ENCODE results near the gene RPRD1B.

RPRD1B gene

GRCh38 chr20:38108438-38108985 lies 75.0 kb downstream of the RPRD1B start:
- no peak for DNase-seq

GRCh38 chr20:38108986-38109541 lies 75.5 kb downstream of the RPRD1B start:
- no peak for DNase-seq

- no peak for DNase-seq
These were observed 76.3 kb downstream of the RPRD1B start for GRCh38 chr20:38109591-38110524.

GRCh38 chr20:38110525-38111178 lies 77.1 kb downstream of the RPRD1B start:
- DNase-seq: no peak

- DNase-seq: no peak
These were observed 78.1 kb downstream of the RPRD1B start for GRCh38 chr20:38111366-38112232.

- no peak for DNase-seq
These were observed 78.8 kb downstream of the RPRD1B start for GRCh38 chr20:38112261-38112929.

- DNase-seq: no peak
These were observed 79.4 kb downstream of the RPRD1B start for GRCh38 chr20:38112930-38113294.

GRCh38 chr20:38113401-38114325 lies 80.1 kb downstream of the RPRD1B start:
- no peak for DNase-seq

GRCh38 chr20:38114353-38114791 lies 80.8 kb downstream of the RPRD1B start:
- DNase-seq: no peak

GRCh38 chr20:38115205-38115604 lies 81.7 kb downstream of the RPRD1B start:
- no peak for DNase-seq

- DNase-seq: no peak
These were observed 82.3 kb downstream of the RPRD1B start for GRCh38 chr20:38115896-38116295.

- no peak for DNase-seq
These were observed 83.0 kb downstream of the RPRD1B start for GRCh38 chr20:38116409-38117165.

GRCh38 chr20:38117205-38117604 lies 83.7 kb downstream of the RPRD1B start:
- no peak for DNase-seq

GRCh38 chr20:38117635-38118034 lies 84.1 kb downstream of the RPRD1B start:
- no peak for DNase-seq

- DNase-seq: no peak
These were observed 85.9 kb downstream of the RPRD1B start for GRCh38 chr20:38119446-38119845.

GRCh38 chr20:38120625-38120988 lies 87.1 kb downstream of the RPRD1B start:
- DNase-seq: no peak

- no peak for DNase-seq
These were observed 88.2 kb downstream of the RPRD1B start for GRCh38 chr20:38121741-38122140.

GRCh38 chr20:38123021-38123587 lies 89.6 kb downstream of the RPRD1B start:
- DNase-seq: no peak

- no peak for DNase-seq
These were observed 91.9 kb downstream of the RPRD1B start for GRCh38 chr20:38125157-38126056.
